ENCODE data around the gene MPI.
A peak's percentile ranks its signal among the peaks of the same experiment; 100 is the strongest.
"Not testable (repeated sequence)": the region's sequence is repeated elsewhere in the genome, so short reads cannot be mapped to it uniquely, and the experiment has no call there.

Gene MPI

DNA sequence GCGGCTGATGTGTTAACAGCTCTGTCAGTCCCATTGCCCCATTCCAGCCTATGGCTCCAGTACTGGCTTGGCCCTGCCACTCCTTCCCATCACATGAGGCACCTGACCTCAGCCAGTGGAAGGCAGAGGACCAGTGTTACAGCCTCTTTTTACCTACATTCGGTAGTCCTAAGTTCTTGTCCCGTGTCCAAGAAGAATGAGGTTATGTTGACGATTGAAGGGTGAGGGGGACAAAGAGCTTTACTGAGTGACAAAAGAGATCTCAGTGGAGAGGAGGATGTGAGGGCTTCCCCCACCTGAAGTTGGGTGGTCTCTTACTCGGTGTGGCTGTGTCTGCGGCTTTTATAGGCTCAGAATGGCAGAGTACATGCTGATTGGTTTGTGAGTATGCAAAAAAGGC is 7.3 kb upstream of the MPI start:
- no peaks in the 10 kb centered on the region for H3K9me3 ChIP-seq (ENCODE audit: control insufficient read depth in 1 of 2, low read length in 2 of 2)
- no peaks in the 10 kb centered on the region for H3K27me3 ChIP-seq (ENCODE audit: low read depth, low read length)
- H3K4me3 ChIP-seq (ENCODE audit: low read depth in 1 of 2, low read length in 2 of 2), result no peak overlapping the region
- H3K27ac ChIP-seq (ENCODE audit: low read length), result no peak overlapping the region
- no peaks in the 10 kb centered on the region for H3K4me1 ChIP-seq (ENCODE audit: control insufficient read depth in 1 of 2, insufficient read depth in 2 of 2, low read length in 2 of 2)
- H3K36me3 ChIP-seq (ENCODE audit: control insufficient read depth in 1 of 2, insufficient read depth in 2 of 2, low read length in 2 of 2), result no peaks in the 10 kb centered on the region

DNA sequence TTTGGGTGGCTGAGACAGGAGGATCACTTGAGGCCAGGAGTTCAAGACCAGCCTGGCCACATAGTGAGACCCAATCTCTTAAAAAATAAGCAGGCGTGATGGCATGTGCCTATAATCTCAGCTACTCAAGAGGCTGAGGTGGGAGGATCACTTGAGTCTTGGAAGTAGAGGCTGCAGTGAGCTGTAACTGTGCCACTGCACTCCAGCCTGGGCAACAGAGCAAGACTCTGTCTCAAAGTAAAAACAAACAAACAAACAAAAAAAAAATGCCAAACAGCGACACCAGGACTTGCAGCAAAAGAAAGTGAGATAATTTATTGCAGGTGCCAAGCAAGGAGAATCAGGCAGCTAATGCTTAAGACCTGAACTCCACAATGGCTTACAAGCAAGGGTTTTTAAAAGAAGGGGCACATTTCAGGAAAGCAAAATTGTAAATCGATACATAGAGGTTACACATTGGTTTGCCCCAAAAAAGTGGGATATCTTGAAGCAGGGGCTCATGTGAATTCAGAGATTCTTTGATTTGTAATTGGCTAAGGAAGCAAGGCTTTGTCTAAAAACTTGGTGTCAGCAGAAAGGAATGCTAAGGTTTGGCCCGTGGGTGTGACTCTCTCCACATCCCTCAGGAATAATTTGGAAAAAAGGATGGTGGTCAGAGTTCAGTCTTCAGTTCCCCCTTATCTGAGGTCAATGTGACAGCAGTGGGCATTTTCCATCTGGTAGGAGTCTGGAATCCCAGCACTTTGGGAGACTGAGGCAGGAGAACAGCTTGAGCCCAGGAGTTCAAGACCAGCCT is 5.2 kb upstream of the MPI start:
- peaks cover 0 to 9% of the 10 kb centered on the region in 2 donors for H3K4me1 ChIP-seq (ENCODE audit: control insufficient read depth in 1 of 2, insufficient read depth in 2 of 2, low read length in 2 of 2)
- H3K27me3 ChIP-seq (ENCODE audit: low read depth, low read length), result no peaks in the 10 kb centered on the region
- H3K9me3 ChIP-seq (ENCODE audit: control insufficient read depth in 1 of 2, low read length in 2 of 2), result no peaks in the 10 kb centered on the region

DNA sequence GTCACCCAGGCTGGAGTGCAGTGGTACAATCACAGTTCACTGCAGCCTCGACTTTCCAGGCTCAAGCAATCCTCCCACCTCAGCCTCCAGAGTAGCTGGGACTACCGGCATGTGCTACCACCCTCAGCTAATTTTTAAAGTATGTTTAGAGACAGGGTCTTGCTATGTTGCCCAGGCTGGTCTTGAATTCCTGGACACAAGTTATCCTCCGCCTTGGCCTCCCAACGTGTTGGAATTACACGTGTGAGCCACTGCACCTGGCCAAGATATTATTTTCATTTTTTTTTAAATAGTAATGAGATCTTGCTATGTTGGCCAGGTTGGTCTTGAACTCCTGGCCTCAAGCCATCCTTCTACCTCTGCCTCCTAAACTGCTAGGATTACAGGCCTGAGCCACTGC is 4.4 kb upstream of the MPI start:
- Histone ChIP-seq H3K27ac (ENCODE audit: low read length) (no peak overlapping the region), H3K9me3 (ENCODE audit: control insufficient read depth in 1 of 2, low read length in 2 of 2) (no peaks in the 10 kb centered on the region), H3K4me3 (ENCODE audit: low read depth in 1 of 2, low read length in 2 of 2) (no peak overlapping the region), H3K36me3 (ENCODE audit: control insufficient read depth in 1 of 2, insufficient read depth in 2 of 2, low read length in 2 of 2) (no peaks in the 10 kb centered on the region), H3K4me1 (ENCODE audit: control insufficient read depth in 1 of 2, insufficient read depth in 2 of 2, low read length in 2 of 2) (peaks cover 0 to 11% of the 10 kb centered on the region in 2 donors), H3K27me3 (ENCODE audit: low read depth, low read length) (no peaks in the 10 kb centered on the region)

More for the DNA sequence above, 5.2 kb upstream of the MPI start:
- Histone ChIP-seq H3K36me3 (ENCODE audit: control insufficient read depth in 1 of 2, insufficient read depth in 2 of 2, low read length in 2 of 2) (no peaks in the 10 kb centered on the region), H3K27ac (ENCODE audit: low read length) (no peak overlapping the region), H3K4me3 (ENCODE audit: low read depth in 1 of 2, low read length in 2 of 2) (no peak overlapping the region)

DNA sequence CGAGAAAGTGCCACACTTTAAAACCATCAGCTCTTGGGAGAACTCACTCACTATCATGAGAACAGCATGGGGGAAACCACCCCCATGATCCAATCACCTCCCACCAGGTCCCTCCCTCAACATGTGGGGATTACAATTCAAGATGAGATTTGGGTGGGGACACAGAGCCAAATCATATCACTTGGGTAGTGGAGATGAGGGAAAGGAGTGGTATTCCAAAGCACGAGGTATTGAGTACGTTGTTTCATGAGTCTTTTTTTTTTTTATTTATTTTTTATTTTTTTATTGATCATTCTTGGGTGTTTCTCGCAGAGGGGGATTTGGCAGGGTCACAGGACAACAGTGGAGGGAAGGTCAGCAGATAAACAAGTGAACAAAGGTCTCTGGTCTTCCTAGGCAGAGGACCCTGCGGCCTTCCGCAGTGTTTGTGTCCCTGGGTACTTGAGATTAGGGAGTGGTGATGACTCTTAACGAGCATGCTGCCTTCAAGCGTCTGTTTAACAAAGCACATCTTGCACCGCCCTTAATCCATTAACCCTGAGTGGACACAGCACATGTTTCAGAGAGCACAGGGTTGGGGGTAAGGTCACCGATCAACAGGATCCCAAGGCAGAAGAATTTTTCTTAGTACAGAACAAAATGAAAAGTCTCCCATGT is 2.2 kb upstream of the MPI start:
- H3K36me3 ChIP-seq (ENCODE audit: control insufficient read depth in 1 of 2, insufficient read depth in 2 of 2, low read length in 2 of 2); H3K9me3 ChIP-seq (ENCODE audit: control insufficient read depth in 1 of 2, low read length in 2 of 2); H3K27ac ChIP-seq (ENCODE audit: low read length); H3K4me3 ChIP-seq (ENCODE audit: low read depth in 1 of 2, low read length in 2 of 2); H3K27me3 ChIP-seq (ENCODE audit: low read depth, low read length): not testable (repeated sequence)
- H3K4me1 ChIP-seq (ENCODE audit: control insufficient read depth in 1 of 2, insufficient read depth in 2 of 2, low read length in 2 of 2), result peaks cover 0 to 18% of the 10 kb centered on the region in 2 donors

DNA sequence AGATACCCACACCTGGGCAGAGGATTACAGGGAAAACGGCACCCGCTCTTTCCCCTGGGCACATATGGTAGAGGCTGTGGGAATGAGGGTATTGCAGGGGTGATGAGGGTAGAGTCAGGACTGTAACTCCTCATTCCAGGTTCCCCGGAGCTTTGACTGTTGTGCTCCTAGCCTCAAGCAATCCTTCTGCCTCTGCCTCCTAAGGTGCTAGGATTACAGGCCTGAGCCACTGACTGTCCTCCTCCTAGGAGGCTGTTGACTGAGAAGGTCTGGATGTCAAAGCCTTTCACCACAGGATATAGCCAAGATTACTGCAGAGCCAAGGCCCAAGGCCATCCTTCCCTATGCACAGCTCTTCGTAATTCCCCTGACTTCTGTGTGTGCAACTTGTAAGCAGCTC is 1.1 kb upstream of the MPI start:
- H3K27ac ChIP-seq (ENCODE audit: low read length), result no peak overlapping the region
- peak overlapping the region in 1 of 2 donors; percentile 96 for H3K4me3 ChIP-seq (ENCODE audit: low read depth in 1 of 2, low read length in 2 of 2)
- peaks cover 15 to 16% of the 10 kb centered on the region in 2 donors for H3K36me3 ChIP-seq (ENCODE audit: control insufficient read depth in 1 of 2, insufficient read depth in 2 of 2, low read length in 2 of 2)
- H3K9me3 ChIP-seq (ENCODE audit: control insufficient read depth in 1 of 2, low read length in 2 of 2), result no peaks in the 10 kb centered on the region
- H3K27me3 ChIP-seq (ENCODE audit: low read depth, low read length), result no peaks in the 10 kb centered on the region
- H3K4me1 ChIP-seq (ENCODE audit: control insufficient read depth in 1 of 2, insufficient read depth in 2 of 2, low read length in 2 of 2), result peaks cover 0 to 18% of the 10 kb centered on the region in 2 donors

DNA sequence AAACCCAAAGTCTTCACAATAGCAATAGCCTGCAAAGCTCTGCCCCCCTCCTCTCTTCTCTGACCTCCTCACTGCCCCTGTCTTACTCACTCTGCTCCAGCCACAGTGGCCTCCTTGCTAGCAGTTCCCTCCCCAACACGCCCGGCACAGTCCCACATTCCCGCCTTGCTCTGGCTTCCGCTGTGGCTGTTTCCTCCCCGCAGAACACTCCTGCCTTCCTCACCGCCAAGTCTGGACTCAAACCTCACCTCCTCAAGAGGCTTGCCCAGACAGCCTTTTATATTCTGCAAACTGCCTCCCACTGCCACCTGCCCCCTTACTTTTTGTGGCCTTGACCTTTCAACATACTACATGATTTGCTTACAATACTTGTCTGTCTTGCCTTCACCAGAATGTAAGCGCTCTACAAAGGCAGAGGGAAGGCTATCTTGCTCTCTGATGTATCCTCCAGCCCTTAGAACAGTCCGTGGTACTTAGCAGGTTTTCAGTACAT is 406 bp upstream of the MPI start:
- H3K9me3 ChIP-seq (ENCODE audit: control insufficient read depth in 1 of 2, low read length in 2 of 2), result no peaks in the 10 kb centered on the region
- H3K4me1 ChIP-seq (ENCODE audit: control insufficient read depth in 1 of 2, insufficient read depth in 2 of 2, low read length in 2 of 2), result peaks cover 0 to 18% of the 10 kb centered on the region in 2 donors
- peaks cover 16% of the 10 kb centered on the region in 2 donors for H3K36me3 ChIP-seq (ENCODE audit: control insufficient read depth in 1 of 2, insufficient read depth in 2 of 2, low read length in 2 of 2)
- H3K27me3 ChIP-seq (ENCODE audit: low read depth, low read length), result no peaks in the 10 kb centered on the region
- peak overlapping the region; percentile 88 to 96 for H3K4me3 ChIP-seq (ENCODE audit: low read depth in 1 of 2, low read length in 2 of 2)
- peak overlapping the region; percentile 80 for H3K27ac ChIP-seq (ENCODE audit: low read length)

DNA sequence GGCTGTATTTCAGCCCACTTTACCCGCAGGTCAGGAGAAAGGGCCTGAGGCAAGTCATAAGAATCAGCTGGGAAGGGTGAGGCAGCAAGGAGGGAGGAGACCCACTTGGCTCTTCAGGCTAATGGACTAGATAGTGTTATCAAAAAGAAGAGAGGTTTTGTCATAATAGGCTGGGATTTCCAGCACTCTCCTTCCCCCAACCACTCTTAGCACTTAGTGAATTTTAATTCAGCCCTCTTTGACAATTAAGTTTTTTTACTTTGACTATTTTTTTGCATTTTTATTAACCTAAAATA is 771 bp downstream of the MPI start:
- H3K9me3 ChIP-seq (ENCODE audit: control insufficient read depth in 1 of 2, low read length in 2 of 2), result no peaks in the 10 kb centered on the region
- H3K27ac ChIP-seq (ENCODE audit: low read length), result peak overlapping the region; percentile 80
- peaks cover 0 to 18% of the 10 kb centered on the region in 2 donors for H3K4me1 ChIP-seq (ENCODE audit: control insufficient read depth in 1 of 2, insufficient read depth in 2 of 2, low read length in 2 of 2)
- peak overlapping the region; percentile 88 to 96 for H3K4me3 ChIP-seq (ENCODE audit: low read depth in 1 of 2, low read length in 2 of 2)
- peaks cover 16% of the 10 kb centered on the region in 2 donors for H3K36me3 ChIP-seq (ENCODE audit: control insufficient read depth in 1 of 2, insufficient read depth in 2 of 2, low read length in 2 of 2)
- H3K27me3 ChIP-seq (ENCODE audit: low read depth, low read length), result no peaks in the 10 kb centered on the region

DNA sequence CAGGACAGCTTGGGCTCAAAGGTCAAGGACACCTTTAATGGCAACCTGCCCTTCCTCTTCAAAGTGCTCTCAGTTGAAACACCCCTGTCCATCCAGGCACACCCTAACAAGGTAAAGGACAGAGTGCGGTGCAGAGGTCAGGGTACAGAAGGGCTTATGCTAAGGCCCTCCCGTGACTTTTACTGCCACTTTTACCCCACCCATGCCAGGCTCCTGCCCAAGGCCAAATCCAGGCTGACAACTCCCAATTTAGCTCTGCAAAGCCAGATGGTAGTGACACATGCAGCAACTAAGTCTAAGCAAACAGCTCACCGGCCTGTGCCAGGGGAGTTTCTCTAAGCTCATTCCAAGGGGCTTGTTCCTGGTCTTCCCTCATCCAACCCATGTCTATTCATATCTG is 1.6 kb downstream of the MPI start:
- H3K27me3 ChIP-seq (ENCODE audit: low read depth, low read length), result no peaks in the 10 kb centered on the region
- H3K4me3 ChIP-seq (ENCODE audit: low read depth in 1 of 2, low read length in 2 of 2), result no peak overlapping the region
- peaks cover 0 to 18% of the 10 kb centered on the region in 2 donors for H3K4me1 ChIP-seq (ENCODE audit: control insufficient read depth in 1 of 2, insufficient read depth in 2 of 2, low read length in 2 of 2)
- peaks cover 21% of the 10 kb centered on the region in 2 donors for H3K36me3 ChIP-seq (ENCODE audit: control insufficient read depth in 1 of 2, insufficient read depth in 2 of 2, low read length in 2 of 2)
- peak overlapping the region; percentile 80 for H3K27ac ChIP-seq (ENCODE audit: low read length)
- no peaks in the 10 kb centered on the region for H3K9me3 ChIP-seq (ENCODE audit: control insufficient read depth in 1 of 2, low read length in 2 of 2)

DNA sequence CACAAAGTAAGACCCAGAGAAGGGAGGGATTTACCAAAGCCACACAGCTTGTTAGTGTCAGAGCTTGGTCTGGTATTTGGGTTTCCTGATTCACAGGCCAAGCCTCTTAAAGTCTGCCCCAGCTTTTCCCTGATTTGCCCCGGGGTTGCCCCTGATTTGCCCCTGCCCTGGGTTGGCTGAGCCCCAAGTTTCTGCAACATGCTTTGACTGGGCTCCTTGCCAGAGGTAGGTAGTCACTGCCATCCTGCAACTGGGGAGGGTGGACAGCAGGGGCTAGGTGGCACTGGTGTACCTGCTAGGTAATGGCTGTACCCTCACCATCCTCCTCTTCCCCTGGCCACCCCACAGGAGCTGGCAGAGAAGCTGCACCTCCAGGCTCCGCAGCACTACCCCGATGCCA is 2.5 kb downstream of the MPI start:
- Histone ChIP-seq H3K36me3 (ENCODE audit: control insufficient read depth in 1 of 2, insufficient read depth in 2 of 2, low read length in 2 of 2) (peaks cover 28 to 29% of the 10 kb centered on the region in 2 donors), H3K27ac (ENCODE audit: low read length) (no peak overlapping the region), H3K4me1 (ENCODE audit: control insufficient read depth in 1 of 2, insufficient read depth in 2 of 2, low read length in 2 of 2) (peaks cover 0 to 18% of the 10 kb centered on the region in 2 donors), H3K27me3 (ENCODE audit: low read depth, low read length) (no peaks in the 10 kb centered on the region), H3K9me3 (ENCODE audit: control insufficient read depth in 1 of 2, low read length in 2 of 2) (no peaks in the 10 kb centered on the region), H3K4me3 (ENCODE audit: low read depth in 1 of 2, low read length in 2 of 2) (no peak overlapping the region)

DNA sequence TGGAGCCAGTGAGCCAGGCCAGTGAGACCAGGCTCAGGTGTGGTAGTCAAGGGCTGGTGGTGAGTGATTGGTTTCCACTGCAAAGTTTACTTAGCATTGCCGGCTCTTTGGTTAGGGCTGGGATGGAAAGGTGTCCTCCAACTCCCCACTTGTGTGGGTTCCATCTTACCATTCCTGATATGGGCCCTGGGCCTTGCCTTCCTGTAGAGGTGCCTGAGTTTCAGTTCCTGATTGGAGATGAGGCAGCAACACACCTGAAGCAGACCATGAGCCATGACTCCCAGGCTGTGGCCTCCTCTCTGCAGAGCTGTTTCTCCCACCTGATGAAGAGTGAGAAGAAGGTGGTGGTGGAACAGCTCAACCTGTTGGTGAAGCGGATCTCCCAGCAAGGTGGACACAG is 3.1 kb downstream of the MPI start:
- Histone ChIP-seq H3K36me3 (ENCODE audit: control insufficient read depth in 1 of 2, insufficient read depth in 2 of 2, low read length in 2 of 2) (peaks cover 28 to 31% of the 10 kb centered on the region in 2 donors), H3K27me3 (ENCODE audit: low read depth, low read length) (no peaks in the 10 kb centered on the region), H3K9me3 (ENCODE audit: control insufficient read depth in 1 of 2, low read length in 2 of 2) (no peaks in the 10 kb centered on the region), H3K27ac (ENCODE audit: low read length) (no peak overlapping the region), H3K4me3 (ENCODE audit: low read depth in 1 of 2, low read length in 2 of 2) (no peak overlapping the region), H3K4me1 (ENCODE audit: control insufficient read depth in 1 of 2, insufficient read depth in 2 of 2, low read length in 2 of 2) (peaks cover 0 to 18% of the 10 kb centered on the region in 2 donors)

DNA sequence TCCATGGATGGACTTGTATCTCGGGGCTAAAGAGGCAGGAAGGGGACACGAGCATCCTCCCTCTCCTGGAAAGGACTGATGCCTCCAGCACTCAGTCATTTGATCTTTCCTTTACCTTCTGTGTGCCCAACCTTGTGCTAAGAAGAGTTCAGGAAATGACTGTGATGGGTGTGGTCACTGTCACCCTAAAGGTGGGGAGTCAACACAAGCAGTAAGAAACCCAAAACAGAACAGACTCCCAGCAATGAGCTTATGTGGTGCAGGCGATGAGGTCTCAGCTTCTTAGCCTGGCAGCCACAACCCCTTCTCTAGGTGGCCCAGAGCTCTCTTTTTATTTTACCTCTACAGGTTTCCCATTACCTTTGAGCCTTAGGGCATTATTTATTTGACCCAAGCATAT is 3.8 kb downstream of the MPI start:
- peaks cover 28 to 31% of the 10 kb centered on the region in 2 donors for H3K36me3 ChIP-seq (ENCODE audit: control insufficient read depth in 1 of 2, insufficient read depth in 2 of 2, low read length in 2 of 2)
- no peaks in the 10 kb centered on the region for H3K27me3 ChIP-seq (ENCODE audit: low read depth, low read length)
- no peaks in the 10 kb centered on the region for H3K9me3 ChIP-seq (ENCODE audit: control insufficient read depth in 1 of 2, low read length in 2 of 2)
- H3K4me3 ChIP-seq (ENCODE audit: low read depth in 1 of 2, low read length in 2 of 2), result no peak overlapping the region
- H3K4me1 ChIP-seq (ENCODE audit: control insufficient read depth in 1 of 2, insufficient read depth in 2 of 2, low read length in 2 of 2), result peaks cover 0 to 18% of the 10 kb centered on the region in 2 donors
- no peak overlapping the region for H3K27ac ChIP-seq (ENCODE audit: low read length)

Data from muscle layer of duodenum (tissue), 2 donors.